Measurements from ENCODE around the gene CDK14. TPM values are rescaled to one million over a fixed set of nuclear protein-coding genes. Genes with fewer than 3 reads are reported as not detected.

CDK14 gene
- total RNA-seq, 4 donors from 2014 or later: 0.18 to 74.3 (median 7.3) TPM

DNA sequence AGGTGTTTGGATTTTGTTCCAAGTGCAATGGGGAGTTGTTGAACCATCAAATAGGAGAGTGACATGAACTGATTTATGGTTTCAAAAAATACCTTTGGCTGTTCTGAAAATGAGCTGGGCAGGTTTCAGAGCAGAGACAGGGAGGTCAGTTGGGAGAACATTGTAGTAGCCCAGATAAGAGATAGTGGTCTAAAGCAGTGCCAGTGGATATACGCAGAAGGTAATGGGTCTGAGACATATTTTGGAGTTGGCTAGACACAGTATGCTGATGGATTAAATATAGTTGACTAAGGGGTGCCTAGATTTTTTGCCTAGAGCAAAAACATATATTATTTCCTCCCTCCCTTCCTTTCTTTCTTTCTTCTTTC, 21.3 kb upstream of the CDK14 start:
- Histone ChIP-seq H3K36me3 (no peaks in the 10 kb centered on the region), H3K9me3 (no peaks in the 10 kb centered on the region), H3K27ac (no peak overlapping the region), H3K27me3 (no peaks in the 10 kb centered on the region), H3K4me1 (no peaks in the 10 kb centered on the region), H3K4me3 (no peak overlapping the region)
- DNase-seq: no peak
- TF ChIP-seq POLR2A (IDR thresholded peaks at IDR 0.05): no peak
- TF ChIP-seq, protein P1, sequence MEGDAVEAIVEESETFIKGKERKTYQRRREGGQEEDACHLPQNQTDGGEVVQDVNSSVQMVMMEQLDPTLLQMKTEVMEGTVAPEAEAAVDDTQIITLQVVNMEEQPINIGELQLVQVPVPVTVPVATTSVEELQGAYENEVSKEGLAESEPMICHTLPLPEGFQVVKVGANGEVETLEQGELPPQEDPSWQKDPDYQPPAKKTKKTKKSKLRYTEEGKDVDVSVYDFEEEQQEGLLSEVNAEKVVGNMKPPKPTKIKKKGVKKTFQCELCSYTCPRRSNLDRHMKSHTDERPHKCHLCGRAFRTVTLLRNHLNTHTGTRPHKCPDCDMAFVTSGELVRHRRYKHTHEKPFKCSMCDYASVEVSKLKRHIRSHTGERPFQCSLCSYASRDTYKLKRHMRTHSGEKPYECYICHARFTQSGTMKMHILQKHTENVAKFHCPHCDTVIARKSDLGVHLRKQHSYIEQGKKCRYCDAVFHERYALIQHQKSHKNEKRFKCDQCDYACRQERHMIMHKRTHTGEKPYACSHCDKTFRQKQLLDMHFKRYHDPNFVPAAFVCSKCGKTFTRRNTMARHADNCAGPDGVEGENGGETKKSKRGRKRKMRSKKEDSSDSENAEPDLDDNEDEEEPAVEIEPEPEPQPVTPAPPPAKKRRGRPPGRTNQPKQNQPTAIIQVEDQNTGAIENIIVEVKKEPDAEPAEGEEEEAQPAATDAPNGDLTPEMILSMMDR (IDR thresholded peaks at IDR 0.05): no peak

- Histone ChIP-seq H3K27me3 (no peaks in the 10 kb centered on the region), H3K27ac (no peak overlapping the region)
- no peak for DNase-seq
Observed at GRCh38 chr7:90579181-90579688, 16.9 kb upstream of the CDK14 start.

GRCh38 chr7:90580051-90580450, 16.1 kb upstream of the CDK14 start:
- Histone ChIP-seq H3K27ac (no peak overlapping the region), H3K9me3 (no peaks in the 10 kb centered on the region), H3K36me3 (no peaks in the 10 kb centered on the region), H3K27me3 (no peaks in the 10 kb centered on the region), H3K4me1 (no peaks in the 10 kb centered on the region), H3K4me3 (no peak overlapping the region)
- no peak for DNase-seq
- no peak for TF ChIP-seq POLR2A (IDR thresholded peaks at IDR 0.05)
- TF ChIP-seq, protein P1 (IDR thresholded peaks at IDR 0.05): no peak

More at GRCh38 chr7:90579181-90579688, 16.9 kb upstream of the CDK14 start:
- TF ChIP-seq, protein P1 (IDR thresholded peaks at IDR 0.05): no peak
- TF ChIP-seq POLR2A (IDR thresholded peaks at IDR 0.05): no peak
- Histone ChIP-seq H3K4me3 (no peak overlapping the region), H3K36me3 (no peaks in the 10 kb centered on the region), H3K9me3 (no peaks in the 10 kb centered on the region), H3K4me1 (no peaks in the 10 kb centered on the region)

- no peaks in the 10 kb centered on the region for H3K27me3 ChIP-seq
- TF ChIP-seq, protein P1 (IDR thresholded peaks at IDR 0.05): no peak
- no peak for TF ChIP-seq POLR2A (IDR thresholded peaks at IDR 0.05)
- H3K9me3 ChIP-seq: no peaks in the 10 kb centered on the region
- no peak overlapping the region for H3K4me3 ChIP-seq
- no peak overlapping the region for H3K27ac ChIP-seq
- no peaks in the 10 kb centered on the region for H3K4me1 ChIP-seq
- no peaks in the 10 kb centered on the region for H3K36me3 ChIP-seq
- no peak for DNase-seq
Observed at GRCh38 chr7:90582164-90582563, 14.0 kb upstream of the CDK14 start.

- TF ChIP-seq POLR2A (IDR thresholded peaks at IDR 0.05): no peak
- TF ChIP-seq, protein P1 (IDR thresholded peaks at IDR 0.05): no peak
- H3K27ac ChIP-seq: no peak overlapping the region
Observed at GRCh38 chr7:90584378-90584777, 11.7 kb upstream of the CDK14 start.

DNA sequence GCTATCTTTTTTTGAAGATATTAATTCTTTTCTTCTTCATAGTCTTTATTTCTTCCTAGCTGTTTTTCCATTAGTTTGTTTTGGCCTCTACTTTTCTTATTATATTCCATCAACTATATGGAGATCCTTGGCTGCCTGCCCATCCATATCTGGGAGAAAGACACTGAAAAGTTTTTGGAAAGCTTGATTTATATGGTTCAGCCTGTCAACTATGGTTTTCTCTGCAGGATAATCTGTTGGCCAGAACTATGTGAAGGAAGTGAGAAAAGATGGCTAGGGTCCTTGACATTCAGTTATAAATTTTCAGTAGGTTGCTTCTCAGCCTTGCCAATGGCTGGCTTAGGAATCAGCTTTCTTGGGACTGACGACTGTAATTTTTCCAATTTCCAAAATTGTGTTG, 10.0 kb upstream of the CDK14 start:
- no peak for DNase-seq
- Histone ChIP-seq H3K27ac (no peak overlapping the region), H3K4me1 (no peaks in the 10 kb centered on the region), H3K27me3 (no peaks in the 10 kb centered on the region), H3K9me3 (no peaks in the 10 kb centered on the region), H3K36me3 (no peaks in the 10 kb centered on the region), H3K4me3 (no peak overlapping the region)
- no peak for TF ChIP-seq POLR2A (IDR thresholded peaks at IDR 0.05)
- TF ChIP-seq, protein P1 (IDR thresholded peaks at IDR 0.05): no peak

More at GRCh38 chr7:90584378-90584777, 11.7 kb upstream of the CDK14 start:
- no peak for DNase-seq
- Histone ChIP-seq H3K36me3 (no peaks in the 10 kb centered on the region), H3K9me3 (no peaks in the 10 kb centered on the region), H3K4me1 (no peaks in the 10 kb centered on the region), H3K27me3 (no peaks in the 10 kb centered on the region), H3K4me3 (no peak overlapping the region)
